ENCODE results near the gene CROCC2. TPM values are rescaled to one million over a fixed set of nuclear protein-coding genes. Genes with fewer than 3 reads are reported as not detected.

The CROCC2 gene
- total RNA-seq, 1 donor from 2014 or later = not detected

DNA sequence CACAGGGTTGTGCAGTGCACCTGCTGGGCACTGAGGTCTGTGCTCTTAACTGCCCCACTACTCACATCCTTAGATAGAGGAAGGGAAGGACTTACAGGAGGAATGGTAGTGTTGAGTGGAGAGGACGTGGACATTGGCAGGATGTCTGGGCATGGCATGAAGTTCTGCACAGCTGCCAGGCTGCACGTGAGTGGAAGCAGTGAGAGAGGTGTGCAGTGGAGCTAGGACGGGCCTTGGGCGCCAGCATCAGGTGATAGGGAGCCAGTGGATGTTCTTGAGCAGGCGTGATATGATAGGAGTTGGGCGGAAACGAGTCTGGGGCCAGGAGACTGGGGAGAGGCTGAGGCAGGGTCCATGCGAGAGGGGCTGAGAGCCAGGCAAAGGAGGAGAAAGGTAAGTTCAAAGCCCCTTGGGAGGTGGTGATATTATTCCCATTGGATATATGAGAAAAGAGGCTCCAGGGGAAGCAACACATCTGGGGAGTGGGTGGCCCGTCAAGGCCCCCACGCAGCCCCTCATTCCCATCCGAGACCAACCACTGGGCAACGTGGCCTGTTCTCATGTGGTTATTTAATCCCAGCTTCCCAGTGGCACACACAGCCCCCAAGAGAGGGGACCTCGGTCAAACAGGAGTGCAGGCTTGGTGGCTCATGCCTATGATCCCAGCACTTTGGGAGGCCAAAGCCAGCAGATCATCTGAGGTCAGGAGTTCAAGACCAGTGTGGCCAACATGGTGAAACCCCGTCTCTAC, 46.5 kb downstream of the CROCC2 start:
- DNase-seq (ENCODE audit: low read depth) = no peak
- TF ChIP-seq, protein P1, sequence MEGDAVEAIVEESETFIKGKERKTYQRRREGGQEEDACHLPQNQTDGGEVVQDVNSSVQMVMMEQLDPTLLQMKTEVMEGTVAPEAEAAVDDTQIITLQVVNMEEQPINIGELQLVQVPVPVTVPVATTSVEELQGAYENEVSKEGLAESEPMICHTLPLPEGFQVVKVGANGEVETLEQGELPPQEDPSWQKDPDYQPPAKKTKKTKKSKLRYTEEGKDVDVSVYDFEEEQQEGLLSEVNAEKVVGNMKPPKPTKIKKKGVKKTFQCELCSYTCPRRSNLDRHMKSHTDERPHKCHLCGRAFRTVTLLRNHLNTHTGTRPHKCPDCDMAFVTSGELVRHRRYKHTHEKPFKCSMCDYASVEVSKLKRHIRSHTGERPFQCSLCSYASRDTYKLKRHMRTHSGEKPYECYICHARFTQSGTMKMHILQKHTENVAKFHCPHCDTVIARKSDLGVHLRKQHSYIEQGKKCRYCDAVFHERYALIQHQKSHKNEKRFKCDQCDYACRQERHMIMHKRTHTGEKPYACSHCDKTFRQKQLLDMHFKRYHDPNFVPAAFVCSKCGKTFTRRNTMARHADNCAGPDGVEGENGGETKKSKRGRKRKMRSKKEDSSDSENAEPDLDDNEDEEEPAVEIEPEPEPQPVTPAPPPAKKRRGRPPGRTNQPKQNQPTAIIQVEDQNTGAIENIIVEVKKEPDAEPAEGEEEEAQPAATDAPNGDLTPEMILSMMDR (conservative IDR thresholded peaks at IDR 0.05; ENCODE audit: low read depth, low read length) = no peak

DNA sequence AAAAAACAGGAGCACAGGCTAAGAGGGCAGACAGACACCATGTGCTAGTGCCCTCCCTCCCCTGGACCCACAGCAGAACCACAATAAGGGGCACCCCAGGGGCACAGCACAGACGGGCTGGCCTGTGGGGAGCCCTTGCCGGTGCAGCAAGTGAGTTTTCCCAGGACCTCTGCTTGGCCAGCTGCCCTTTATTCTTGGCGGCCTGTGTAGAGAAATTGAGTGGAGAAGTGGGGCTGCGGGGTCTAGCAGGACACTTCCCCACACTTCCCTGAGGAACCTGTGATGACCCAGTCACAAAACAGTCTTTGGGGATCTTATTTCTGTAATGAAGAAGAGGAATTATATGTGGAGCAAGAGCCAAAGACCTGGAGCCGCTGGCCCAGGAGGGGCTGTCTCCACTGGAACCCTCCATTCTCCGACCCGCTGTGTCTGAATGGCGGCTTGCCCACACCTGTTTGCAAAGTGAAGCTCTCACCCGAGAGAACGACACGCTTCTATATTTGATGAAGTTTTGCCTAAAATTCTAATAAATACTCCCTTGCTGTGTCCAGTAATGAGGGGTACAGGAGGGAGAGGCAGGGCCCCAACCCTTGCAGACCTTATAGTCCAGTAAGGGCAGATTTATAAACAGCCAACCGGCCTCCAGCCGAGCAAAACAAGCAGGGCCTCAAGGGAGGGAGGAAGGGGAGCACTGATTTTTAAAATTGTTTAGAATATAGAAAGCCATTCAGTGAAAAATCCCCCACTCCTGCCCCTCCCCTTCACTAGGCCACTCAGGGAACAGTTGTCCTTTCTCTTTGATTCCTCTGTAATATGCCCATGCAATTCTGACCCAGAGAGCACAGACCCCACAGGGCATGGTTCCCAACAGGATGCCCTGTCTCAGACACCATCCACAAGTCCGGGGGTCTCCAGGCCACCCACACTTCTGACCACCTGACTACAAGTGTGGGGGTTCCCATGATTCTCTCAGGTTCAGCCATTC, 47.6 kb downstream of the CROCC2 start:
- TF ChIP-seq, protein P1 (conservative IDR thresholded peaks at IDR 0.05; ENCODE audit: low read depth, low read length) = no peak
- H3K4me3 ChIP-seq (ENCODE audit: low read depth, low read length) = no peak overlapping the region
- DNase-seq (ENCODE audit: low read depth) = no peak

More for the DNA sequence above, 46.5 kb downstream of the CROCC2 start:
- H3K4me3 ChIP-seq (ENCODE audit: low read depth, low read length) = no peak overlapping the region

DNA sequence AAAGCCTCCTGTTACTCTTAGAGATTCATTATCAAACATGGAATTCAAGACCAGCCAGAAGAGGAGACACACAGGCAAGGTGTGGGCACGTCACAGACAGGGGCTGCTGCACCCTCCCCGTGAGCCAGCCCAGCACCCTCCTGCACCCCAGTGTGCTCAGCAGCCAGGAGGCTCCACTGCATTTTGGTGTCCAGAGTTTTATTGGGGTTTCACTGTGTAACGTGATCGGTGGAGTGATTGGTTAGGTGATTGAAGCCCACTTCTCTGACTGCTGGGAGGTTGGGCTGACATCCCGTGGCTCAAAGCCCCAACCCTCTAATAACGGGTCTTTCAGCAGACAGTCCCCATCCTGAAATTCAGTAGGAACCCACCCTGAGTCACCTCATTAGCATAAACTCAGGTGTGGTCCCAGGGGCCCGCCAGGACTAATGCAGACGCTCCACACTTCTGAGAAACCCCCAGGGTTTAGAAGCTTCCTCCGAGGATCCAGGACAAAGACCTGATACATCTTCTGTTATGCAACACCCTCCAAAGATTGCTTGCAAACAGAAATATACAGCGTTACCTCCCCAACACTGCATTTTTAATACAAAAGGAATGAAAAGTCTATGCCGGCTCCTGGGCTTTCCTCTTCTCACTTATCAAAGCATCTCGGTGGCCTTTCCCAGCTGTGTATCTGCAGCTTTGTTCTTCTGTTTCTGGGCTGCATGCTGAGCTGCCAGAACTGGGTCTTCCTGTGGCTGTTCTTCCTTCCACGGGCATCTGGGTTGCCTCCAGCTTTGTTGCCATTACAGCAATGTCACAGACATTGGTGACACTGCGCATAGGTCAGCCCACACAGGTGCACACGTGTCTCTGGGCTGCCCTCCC, 48.5 kb downstream of the CROCC2 start:
- H3K4me3 ChIP-seq (ENCODE audit: low read depth, low read length) = no peak overlapping the region
- DNase-seq (ENCODE audit: low read depth) = no peak
- TF ChIP-seq, protein P1 (conservative IDR thresholded peaks at IDR 0.05; ENCODE audit: low read depth, low read length) = no peak

DNA sequence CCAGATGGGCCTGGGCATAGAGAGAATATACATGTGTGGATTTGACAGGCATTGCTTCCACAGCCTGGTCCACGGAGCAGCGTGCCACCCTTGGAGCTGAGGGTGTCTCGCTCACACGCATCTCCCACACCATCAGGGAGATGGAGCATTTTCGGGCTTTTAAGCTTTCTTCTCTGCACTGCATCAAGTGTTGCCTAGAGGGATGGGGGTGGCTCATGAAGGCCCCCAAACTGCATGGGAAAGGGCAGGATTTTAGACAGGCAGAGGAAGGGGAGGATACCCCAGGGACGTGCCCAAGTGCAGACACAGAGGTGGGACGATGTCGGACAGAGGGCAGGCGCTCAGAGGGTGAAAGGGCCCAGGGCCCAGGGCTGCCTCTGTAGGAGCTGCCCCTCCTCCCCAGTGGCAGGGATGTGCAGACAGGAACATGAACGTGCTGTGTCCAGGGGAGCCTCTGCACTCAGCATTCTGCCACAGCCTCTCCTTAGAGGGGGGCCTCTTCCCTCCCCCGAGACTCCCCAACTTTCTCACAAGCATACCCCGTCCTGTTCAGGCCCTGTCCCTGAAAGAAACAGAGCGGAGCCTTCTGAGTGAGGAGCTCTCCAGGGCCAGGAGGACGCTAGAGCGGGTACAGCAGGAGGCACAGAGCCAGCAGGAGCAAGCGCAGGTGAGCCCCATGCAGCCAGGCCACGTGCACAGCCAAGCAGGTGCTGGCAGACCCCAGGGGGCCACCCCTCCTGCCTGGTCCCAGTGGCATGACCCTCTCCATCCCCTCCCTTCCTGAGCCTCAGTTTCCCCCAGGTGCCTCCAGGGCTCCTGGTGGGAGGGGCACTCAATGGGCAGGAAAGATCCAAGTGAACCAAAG, 49.4 kb downstream of the CROCC2 start:
- no peak for DNase-seq (ENCODE audit: low read depth)
- H3K4me3 ChIP-seq (ENCODE audit: low read depth, low read length) = no peak overlapping the region
- TF ChIP-seq, protein P1 (conservative IDR thresholded peaks at IDR 0.05; ENCODE audit: low read depth, low read length) = no peak

DNA sequence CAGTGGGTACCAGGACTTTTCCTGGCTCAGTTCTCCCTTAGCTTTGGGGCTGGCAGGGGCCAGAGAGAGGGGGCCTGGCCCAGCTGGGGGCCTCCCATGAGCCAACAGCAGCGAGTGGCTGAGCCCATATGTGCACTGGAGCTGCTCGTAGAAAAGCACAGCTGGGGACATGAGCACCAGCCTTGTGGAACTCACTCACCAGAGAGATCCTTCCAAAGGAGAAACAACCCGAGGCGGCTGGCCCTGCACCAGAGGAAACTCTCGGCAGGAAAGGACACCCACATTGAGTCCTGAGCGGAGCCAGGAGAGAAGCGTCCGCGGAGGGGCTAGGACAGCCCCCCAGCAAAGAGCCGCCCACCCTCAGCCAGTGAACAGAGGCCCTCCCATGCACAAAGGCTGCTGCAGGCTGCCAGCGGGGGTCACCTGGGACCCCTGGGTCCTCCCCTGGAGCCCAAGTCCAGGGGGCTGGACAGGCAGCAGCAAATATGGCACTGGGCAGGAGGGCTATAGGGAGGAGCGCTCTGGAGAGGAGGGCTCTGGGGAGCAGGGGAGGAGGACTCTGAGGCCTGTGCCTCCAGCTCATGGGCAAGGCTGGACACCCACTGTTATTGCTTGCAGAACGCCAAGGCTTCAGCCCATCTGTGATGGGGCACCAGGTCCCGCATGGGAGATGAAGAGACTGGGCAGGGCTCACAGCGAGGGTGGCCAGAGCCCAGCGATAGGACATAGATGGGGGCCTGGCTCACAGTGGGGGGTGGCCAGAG, 50.2 kb downstream of the CROCC2 start:
- TF ChIP-seq, protein P1 (conservative IDR thresholded peaks at IDR 0.05; ENCODE audit: low read depth, low read length) = no peak
- H3K4me3 ChIP-seq (ENCODE audit: low read depth, low read length) = no peak overlapping the region
- DNase-seq (ENCODE audit: low read depth) = no peak
